GM12878 (cell line): ENCODE measurements around the gene AKT1S1. TPM values are rescaled to one million over a fixed set of nuclear protein-coding genes. Genes with fewer than 3 reads are reported as not detected.

ENCODE experiments used
- ATAC-seq: fragments of 200-7000 bp; cut with Tn5 transposase; 3 replicates; pipeline ENCODE4 v1.9.1; 2020; ENCODE audit warnings: mild to moderate bottlenecking, moderate library complexity
- BruUV-seq: library from RNA; stranded (reverse); fragments of 400-500 nt; replicated peaks from 2 replicates; lab custom pipeline; 2021; lab: Mats Ljungman, UMichigan
- CTCF ChIA-PET: fragments of 300-600 bp; sonication (Branson Sonifier 250); formaldehyde crosslinking; extraction: SDS; loops from one replicate; lab custom pipeline; 2021; ENCODE audit warnings: inconsistent platforms; lab: Yijun Ruan, JAX
- POLR2A ChIA-PET: fragments of 350-600 bp; formaldehyde crosslinking; extraction: SDS; loops from one replicate; lab custom pipeline; 2021; ENCODE audit warnings: inconsistent platforms; lab: Charles Lee
- RAD21 ChIA-PET: fragments of 300-600 bp; sonication (Branson Sonifier 250); formaldehyde crosslinking; loops from one replicate; lab custom pipeline; 2023; ENCODE audit warnings: antibody characterized with exemption; ENCODE audit not compliant: unreplicated experiment; lab: Charles Lee
- SMC1A ChIA-PET: fragments of 300-600 bp; sonication (Branson Sonifier 250); formaldehyde crosslinking; loops from one replicate; lab custom pipeline; 2023; ENCODE audit not compliant: unreplicated experiment, uncharacterized antibody; lab: Charles Lee
- DNase-seq: peaks from one replicate; pipeline ENCODE4 v3.0.0-alpha.2; 2011; ENCODE audit warnings: low read depth, low spot score
- FAIRE-seq: peaks from 3 replicates; lab custom pipeline; 2011; peaks lifted over from hg19 to GRCh38; lab: Jason Lieb, UNC
- H2AFZ ChIP-seq: 2 replicates; pipeline ENCODE4 v1.6.0; 2011; ENCODE audit warnings: low read depth, low read length, control low read depth; ENCODE audit not compliant: control insufficient read depth
- H3K27ac ChIP-seq: 2 replicates; pipeline ENCODE4 v1.5.1; 2011; ENCODE audit warnings: control low read depth; ENCODE audit not compliant: control insufficient read depth, insufficient read depth
- H3K27me3 ChIP-seq, 2 experiments: replicated peaks in 1 of 2; 2 replicates each; pipeline versions ENCODE4 v1.6.0 to v1.6.1; 2011; ENCODE audit warnings: low read length in 1 of 2; ENCODE audit not compliant: control insufficient read depth in 2 of 2, insufficient read depth in 2 of 2
- H3K36me3 ChIP-seq, 2 experiments: 2 replicates each; pipeline ENCODE4 v1.5.1; 2011; ENCODE audit warnings: low read length in 1 of 2; ENCODE audit not compliant: control insufficient read depth in 2 of 2, insufficient read depth in 2 of 2
- H3K4me1 ChIP-seq: 2 replicates; pipeline ENCODE4 v1.6.1; 2011; ENCODE audit warnings: mild to moderate bottlenecking, low read length, moderate library complexity, mixed read lengths; ENCODE audit not compliant: control insufficient read depth, insufficient read depth
- H3K4me2 ChIP-seq: 2 replicates; pipeline ENCODE4 v1.6.0; 2011; ENCODE audit warnings: control low read depth; ENCODE audit not compliant: control insufficient read depth, insufficient read depth
- H3K4me3 ChIP-seq: fragments of 200-600 bp; sonication (generic); 2 replicates; pipeline ENCODE4 v1.5.1; 2016
- H3K79me2 ChIP-seq: 2 replicates; pipeline ENCODE4 v1.6.0; 2011; ENCODE audit warnings: low read length; ENCODE audit not compliant: control insufficient read depth, insufficient read depth
- H3K9ac ChIP-seq: 2 replicates; pipeline ENCODE4 v1.8.0; 2011; ENCODE audit warnings: low read length, control low read depth, mixed read lengths; ENCODE audit not compliant: control insufficient read depth, insufficient read depth
- H3K9me3 ChIP-seq: replicated peaks from 3 replicates; pipeline ENCODE4 v1.5.1; 2011; ENCODE audit warnings: mild to moderate bottlenecking, low read length; ENCODE audit not compliant: control insufficient read depth, insufficient read depth
- H4K20me1 ChIP-seq: 2 replicates; pipeline ENCODE4 v1.6.0; 2011; ENCODE audit not compliant: control insufficient read depth, insufficient read depth
- MTA3 ChIP-seq: IDR thresholded peaks from 2 replicates; pipeline ENCODE4 v1.6.1; 2012; ENCODE audit warnings: low read length, inconsistent platforms, borderline replicate concordance
- RBBP5 ChIP-seq: fragments of 200-600 bp; sonication (generic); conservative IDR thresholded peaks from 2 replicates; pipeline ENCODE4 v1.6.1; 2016
- SUZ12 ChIP-seq: fragments of 200-600 bp; sonication (generic); IDR thresholded peaks from one replicate; pipeline ENCODE4 v1.6.1; 2018; ENCODE audit warnings: antibody characterized with exemption, mild to moderate bottlenecking; ENCODE audit not compliant: unreplicated experiment
- TCF7 ChIP-seq: IDR thresholded peaks from 2 replicates; pipeline ENCODE4 v1.6.1; 2014; ENCODE audit warnings: antibody characterized with exemption, borderline replicate concordance
- WRNIP1 ChIP-seq: IDR thresholded peaks from 2 replicates; pipeline ENCODE4 v1.6.1; 2011; ENCODE audit warnings: low read depth, low read length, improper control_type of control experiment, borderline replicate concordance
- ZNF274 ChIP-seq: IDR thresholded peaks from one replicate; pipeline ENCODE4 v1.8.0; 2011; ENCODE audit not compliant: insufficient read length, insufficient read depth
- WGBS: methylation state at CpG from one replicate; pipeline ENCODE4 v1.1.6; 2016; ENCODE audit warnings: low lambda C conversion rate; ENCODE audit not compliant: insufficient replicate concordance, insufficient coverage; ENCODE audit errors: missing lambda C conversion rate; 5-methylcytosine and 5-hydroxymethylcytosine counted together
- in situ Hi-C: fragments of 300-500 bp; cut with MboI; formaldehyde crosslinking; loops from 9 replicates; pipeline ENCODE4 v1.14.3; 2018; ENCODE audit warnings: mixed read lengths
- intact Hi-C: fragments of 100-400 bp; cut with micrococcal nuclease; formaldehyde crosslinking; loops from one replicate; pipeline ENCODE4 v1.14.2; 2022; ENCODE audit not compliant: unreplicated experiment
- polyA plus RNA-seq, 11 experiments: library from polyadenylated mRNA; depleted of rRNA in 4 of 11; unstranded in 6 of 11; stranded (reverse) in 5 of 11; fragments of >200 nt; fragmentation: Nextera tagmentation in 4 of 11; fragmentation: Illumina TruSeq in 1 of 11; extraction: Ambion mirVana in 4 of 11; extraction: Trizol in 1 of 11; gene quantifications; 1 replicate in 1 of 11; 2 replicates in 10 of 11; pipeline versions ENCODE4 v1.2.1 to v1.2.3, GENCODE V29; 2011 to 2016; ENCODE audit warnings: inconsistent platforms in 2 of 11, missing spikeins in 2 of 11, low read depth in 1 of 11
- total RNA-seq, 4 experiments: library from RNA; depleted of rRNA in 3 of 4; stranded (reverse); fragments of >200 nt in 3 of 4; fragmentation: Illumina TruSeq in 1 of 4; extraction: Trizol in 1 of 4; gene quantifications; 2 replicates each; pipeline versions ENCODE4 v1.2.1 to v1.2.3, GENCODE V29; 2013 to 2021
- TF ChIP-seq, protein P1 (sequence below): IDR thresholded peaks from 2 replicates; pipeline ENCODE4 v1.6.1; 2011; ENCODE audit warnings: low read depth, low read length, improper control_type of control experiment, borderline replicate concordance
- TF ChIP-seq, protein P2 (sequence below): IDR thresholded peaks from 2 replicates; pipeline ENCODE4 v1.6.1; 2012; ENCODE audit warnings: low read depth, low read length, improper control_type of control experiment

AKT1S1 gene
- total and polyA plus RNA-seq, 10 of the 15 experiments (the other 5 are each of a cell fraction or from before 2014, with no cell fraction given), result 0.43 to 23.0 (median 12.3) TPM

DNA sequence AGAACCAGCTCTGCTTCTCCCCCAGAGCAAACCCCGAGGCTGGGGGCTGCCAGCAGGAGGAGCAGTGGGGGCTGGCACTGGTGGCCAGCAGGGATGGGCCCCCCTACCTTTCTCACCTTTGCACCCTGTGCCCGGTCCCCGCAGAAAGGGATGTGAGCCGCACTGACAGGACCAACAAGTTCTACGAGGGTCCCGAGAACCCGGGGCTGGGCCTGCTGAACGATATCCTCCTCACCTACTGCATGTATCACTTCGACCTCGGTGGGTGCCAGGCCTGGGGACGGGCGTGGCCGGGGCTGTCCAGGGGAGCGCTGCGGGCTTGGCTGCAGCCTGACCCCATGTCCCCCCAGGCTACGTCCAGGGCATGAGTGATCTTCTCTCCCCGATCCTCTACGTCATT lies 7.0 kb upstream of the AKT1S1 start:
- Histone ChIP-seq H3K9me3 (no peaks in the 10 kb centered on the region; the same call in 2 of the 3 replicates), H3K27me3 (no peaks in the 10 kb centered on the region), H3K9ac (no peak overlapping the region), H3K27ac (no peak overlapping the region), H3K4me3 (no peak overlapping the region), H4K20me1 (no peaks in the 10 kb centered on the region), H3K36me3 (peaks cover 8 to 13% of the 10 kb centered on the region in 2 experiments), H3K4me1 (peaks cover 6% of the 10 kb centered on the region), H2AFZ (no peak overlapping the region), H3K4me2 (no peak overlapping the region), H3K79me2 (no peaks in the 10 kb centered on the region)
- intact Hi-C loops (no loop called here), in situ Hi-C loops (loop anchor here (25.0 kb wide), 1 partner anchor 1247 kb away; the partner anchor contains the start of genes CA11 and DBP)
- ChIA-PET SMC1A (no interaction called here), RAD21 (no interaction called here), POLR2A (interaction anchor here (0.6 kb wide), 1 partner anchor 207 kb away, joined by 3 read pairs; the partner anchor contains the start of gene PRMT1), CTCF (interaction anchor here (1.1 kb wide), 1 partner anchor 10 kb away, joined by 3 read pairs; no protein-coding TSS in a partner anchor)
- DNase-seq (no peak), ATAC-seq (no peak), FAIRE-seq (no peak)
- WGBS, result 88% methylated on average over 18 of the region's 18 CpGs
- BruUV-seq, result no TSS peak
- TF ChIP-seq ZNF274, result no peak
- TF ChIP-seq, protein P1, sequence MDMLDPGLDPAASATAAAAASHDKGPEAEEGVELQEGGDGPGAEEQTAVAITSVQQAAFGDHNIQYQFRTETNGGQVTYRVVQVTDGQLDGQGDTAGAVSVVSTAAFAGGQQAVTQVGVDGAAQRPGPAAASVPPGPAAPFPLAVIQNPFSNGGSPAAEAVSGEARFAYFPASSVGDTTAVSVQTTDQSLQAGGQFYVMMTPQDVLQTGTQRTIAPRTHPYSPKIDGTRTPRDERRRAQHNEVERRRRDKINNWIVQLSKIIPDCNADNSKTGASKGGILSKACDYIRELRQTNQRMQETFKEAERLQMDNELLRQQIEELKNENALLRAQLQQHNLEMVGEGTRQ, result no peak
- TF ChIP-seq WRNIP1, result no peak
- TF ChIP-seq MTA3, result no peak
- TF ChIP-seq SUZ12, result no peak
- no peak for TF ChIP-seq RBBP5
- TF ChIP-seq, protein P2, sequence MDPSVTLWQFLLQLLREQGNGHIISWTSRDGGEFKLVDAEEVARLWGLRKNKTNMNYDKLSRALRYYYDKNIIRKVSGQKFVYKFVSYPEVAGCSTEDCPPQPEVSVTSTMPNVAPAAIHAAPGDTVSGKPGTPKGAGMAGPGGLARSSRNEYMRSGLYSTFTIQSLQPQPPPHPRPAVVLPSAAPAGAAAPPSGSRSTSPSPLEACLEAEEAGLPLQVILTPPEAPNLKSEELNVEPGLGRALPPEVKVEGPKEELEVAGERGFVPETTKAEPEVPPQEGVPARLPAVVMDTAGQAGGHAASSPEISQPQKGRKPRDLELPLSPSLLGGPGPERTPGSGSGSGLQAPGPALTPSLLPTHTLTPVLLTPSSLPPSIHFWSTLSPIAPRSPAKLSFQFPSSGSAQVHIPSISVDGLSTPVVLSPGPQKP, result no peak
- TF ChIP-seq TCF7, result no peak
